ENCODE measurements around the gene NR0B2.
"Not testable (repeated sequence)": the region's sequence is repeated elsewhere in the genome, so short reads cannot be mapped to it uniquely, and the experiment has no call there.

Gene NR0B2

DNA sequence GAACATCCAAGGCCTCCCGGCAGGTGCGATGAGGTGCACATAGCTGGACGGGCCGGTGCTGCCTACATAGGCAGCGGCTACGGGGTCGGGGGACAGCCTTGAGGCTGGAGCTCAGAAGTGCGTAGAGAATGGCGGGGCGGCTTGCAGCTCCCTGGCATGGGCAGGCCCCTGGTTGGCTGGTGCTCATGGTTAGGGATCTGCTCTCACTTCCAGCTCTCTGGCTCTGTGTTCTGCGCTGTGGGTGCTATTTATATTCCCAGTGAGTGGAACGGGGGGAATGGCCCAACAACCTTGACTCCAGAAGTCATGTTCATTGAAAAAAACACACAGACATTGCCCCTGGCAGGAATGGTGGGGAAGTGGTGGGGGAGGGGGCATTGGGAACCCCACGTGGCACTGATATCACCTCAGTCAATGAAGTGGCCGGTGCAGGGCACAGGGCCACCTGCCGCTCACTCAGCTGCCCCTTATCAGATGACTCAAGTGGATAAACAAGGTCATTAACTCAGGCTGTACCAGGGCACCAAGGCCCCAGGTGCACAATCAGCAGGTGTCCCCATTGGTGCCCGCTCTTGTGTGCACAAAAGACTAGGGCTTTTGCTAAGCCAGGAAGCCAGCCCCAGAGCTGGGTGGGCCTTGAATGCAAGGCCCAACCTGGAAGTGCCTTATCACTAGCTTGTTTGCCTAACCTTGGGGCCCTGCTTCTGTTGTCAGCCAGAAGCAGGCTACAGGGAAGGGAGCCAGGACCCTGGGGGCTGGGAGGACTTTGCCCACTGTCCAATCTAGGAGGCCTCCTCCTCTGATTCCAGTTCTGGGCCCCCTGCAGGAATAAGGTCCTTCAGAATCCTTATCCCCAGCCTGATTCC, at the start of gene NR0B2:
Gene NR0B2, minus strand, starts transcription at position 222 of the 866 bp plus-strand sequence. Its CDS starts 35 bp downstream, at position 187.
- DNase-seq (ENCODE audit: low read depth in 3 of 3), result no peak

DNA sequence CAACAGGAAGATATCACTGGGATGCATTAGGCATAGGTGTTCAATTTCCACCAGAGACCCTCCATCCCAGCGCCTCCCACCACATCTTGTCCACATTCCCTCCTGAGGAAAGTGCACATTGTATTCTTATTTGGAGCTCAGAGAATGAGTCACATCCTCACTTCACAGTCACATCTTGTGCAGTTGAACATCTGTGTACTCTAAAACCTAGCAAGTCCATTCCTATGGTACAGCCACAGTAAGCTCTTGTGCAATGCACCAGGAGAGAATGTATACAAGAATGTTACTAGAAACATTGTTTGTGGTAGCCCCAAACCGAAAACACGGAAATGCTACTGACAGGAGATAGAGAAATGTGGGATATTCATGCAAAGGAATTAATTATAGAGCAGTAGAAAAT, 48.1 kb upstream of the NR0B2 start:
- DNase-seq (ENCODE audit: low read depth in 3 of 3), result no peak

DNA sequence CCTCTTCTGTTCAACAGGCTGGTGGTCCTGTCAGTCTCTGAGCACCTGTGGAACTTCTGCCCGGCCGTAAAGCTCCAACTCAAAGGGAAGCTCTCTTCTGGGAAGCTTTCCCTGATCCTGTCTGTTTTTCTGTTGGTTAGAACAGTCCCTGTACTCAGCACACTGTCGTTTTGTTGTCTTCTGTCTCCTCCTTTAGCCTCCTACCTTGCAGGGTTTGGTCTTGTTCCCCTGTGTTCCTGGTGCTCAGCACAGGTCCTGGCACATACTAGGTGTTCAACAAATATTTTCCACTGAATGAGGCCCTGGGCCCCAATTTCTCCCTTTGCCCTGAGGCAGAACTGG, 46.8 kb upstream of the NR0B2 start:
- no peak for DNase-seq (ENCODE audit: low read depth in 3 of 3)

- peak in 1 of 3 donors; percentile 20 for DNase-seq (ENCODE audit: low read depth in 3 of 3)
These were observed 46.2 kb upstream of the NR0B2 start, which contains the start of gene KDF1 for GRCh38 chr1:26959722-26960624. Gene KDF1, minus strand, starts transcription at chr1:26960468. Its CDS starts 8,088 bp downstream, at chr1:26952380.

DNA sequence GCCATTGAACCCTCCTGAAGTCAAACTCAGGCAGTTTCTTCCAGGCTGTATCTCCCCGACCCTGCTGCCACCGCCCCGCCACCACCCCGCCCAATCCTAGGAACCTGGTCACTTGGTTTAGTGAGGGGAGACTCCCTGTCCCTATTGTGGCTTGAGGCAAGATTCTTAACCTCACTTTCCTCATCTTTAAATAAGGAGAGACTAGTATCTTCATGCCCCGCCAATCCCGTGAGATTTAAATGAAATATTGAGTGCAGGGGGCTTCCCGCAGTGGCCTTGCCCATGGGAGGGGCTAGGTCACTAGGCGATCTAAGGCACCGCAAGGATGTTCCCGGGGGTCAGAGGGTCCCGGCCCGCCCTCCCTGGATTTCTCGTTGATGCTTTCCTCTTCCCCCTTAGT, 45.5 kb upstream of the NR0B2 start:
- DNase-seq (ENCODE audit: low read depth in 3 of 3), result no peak

DNA sequence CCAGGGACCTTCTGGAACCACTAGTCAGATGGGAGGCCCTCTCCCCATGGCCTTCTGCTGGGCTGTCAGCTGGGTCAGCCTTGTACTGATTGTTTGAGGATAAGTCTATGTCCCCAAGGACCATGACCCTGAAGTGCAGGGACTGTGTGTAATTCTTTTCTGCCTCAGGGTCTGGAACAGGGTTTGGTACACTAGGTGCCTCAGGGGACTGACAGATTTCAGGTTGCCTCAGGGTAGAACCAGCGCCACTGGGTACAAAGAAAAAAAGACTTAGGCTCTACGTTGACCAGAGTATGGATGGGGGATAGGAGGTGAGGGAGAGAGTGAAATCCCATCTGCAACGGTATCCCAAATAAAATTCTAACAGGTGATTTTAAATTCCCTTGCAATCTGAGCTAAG, 43.5 kb upstream of the NR0B2 start:
- DNase-seq (ENCODE audit: low read depth in 3 of 3), result no peak

- no peak for DNase-seq (ENCODE audit: low read depth in 3 of 3)
These were observed 42.5 kb upstream of the NR0B2 start for GRCh38 chr1:26956321-26956720.

DNA sequence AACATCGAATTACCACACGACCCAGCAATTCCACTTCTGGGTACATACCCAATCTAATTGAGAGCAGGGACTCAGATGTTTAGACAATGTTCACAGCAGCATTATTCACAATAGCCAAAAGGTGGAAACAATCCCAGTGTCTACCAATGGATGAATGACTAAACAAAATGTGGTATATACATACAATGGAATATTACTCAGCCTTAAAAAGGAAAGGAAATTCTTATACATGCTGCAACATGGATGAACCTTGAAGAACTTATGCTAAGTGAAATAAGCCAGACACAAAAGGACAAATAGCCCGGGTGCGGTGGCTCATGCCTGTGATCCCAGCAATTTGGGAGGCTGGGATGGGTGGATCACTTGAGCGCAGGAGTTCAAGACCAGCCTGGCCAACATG, 39.6 kb upstream of the NR0B2 start:
- no peak for DNase-seq (ENCODE audit: low read depth in 3 of 3)

DNA sequence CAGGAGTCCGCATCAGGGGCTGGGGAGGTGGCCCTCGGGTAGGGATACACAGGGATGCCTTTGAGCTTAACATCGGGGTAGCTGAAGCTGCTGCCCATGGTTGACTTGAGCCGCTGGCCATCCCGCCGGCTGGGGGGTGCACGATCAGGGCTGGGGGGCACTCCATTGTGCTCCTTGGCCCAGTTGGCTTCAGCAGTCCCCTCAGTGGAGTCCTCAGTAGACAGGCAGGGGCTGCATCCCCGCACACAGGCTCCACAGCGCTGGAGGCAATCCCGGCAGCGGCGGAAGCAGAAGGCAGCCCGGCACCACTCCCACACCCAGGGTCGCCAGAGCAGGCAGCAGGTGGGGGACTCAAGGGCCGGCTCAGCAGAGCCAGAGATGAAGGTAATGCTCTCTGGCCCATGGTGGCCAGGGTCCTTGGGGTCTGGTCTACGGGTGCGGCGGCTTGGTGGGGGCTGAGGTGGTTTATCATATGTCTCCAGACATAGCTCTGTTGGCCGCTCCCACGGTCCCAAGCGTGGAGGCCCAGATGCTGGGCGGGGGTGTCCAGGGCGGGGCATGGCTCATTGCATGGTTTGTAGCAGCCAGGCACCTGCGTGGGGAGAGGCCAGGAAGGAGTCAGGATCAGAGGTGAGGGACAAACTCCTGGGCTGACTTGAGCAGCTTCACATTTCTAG, 38.2 kb upstream of the NR0B2 start:
- no peak for DNase-seq (ENCODE audit: low read depth in 3 of 3)

DNA sequence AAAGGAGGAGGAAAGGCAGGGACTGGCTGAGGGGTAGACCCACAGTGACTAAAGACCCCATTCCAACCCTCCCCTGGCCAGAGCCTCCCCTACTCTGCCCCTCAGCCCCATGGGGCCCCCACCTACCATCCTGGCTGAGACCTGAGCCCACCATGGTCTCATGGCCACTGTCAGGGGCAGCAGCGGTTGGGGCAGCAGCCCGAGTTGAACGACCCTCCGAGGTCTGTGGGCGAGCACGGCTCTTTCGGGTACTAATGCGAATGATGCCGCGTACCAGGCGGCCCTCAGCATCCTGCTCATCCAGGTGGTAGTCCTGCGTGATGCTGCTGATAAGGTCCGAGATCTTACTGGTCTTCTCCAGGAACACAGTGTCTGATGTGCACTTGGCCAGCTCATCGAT, 37.4 kb upstream of the NR0B2 start:
- no peak for DNase-seq (ENCODE audit: low read depth in 3 of 3)

- no peak for DNase-seq (ENCODE audit: low read depth in 3 of 3)
These were observed 36.8 kb upstream of the NR0B2 start for GRCh38 chr1:26950602-26951001.

- DNase-seq (ENCODE audit: low read depth in 3 of 3), result no peak
These were observed 36.1 kb upstream of the NR0B2 start for GRCh38 chr1:26949926-26950319.

DNA sequence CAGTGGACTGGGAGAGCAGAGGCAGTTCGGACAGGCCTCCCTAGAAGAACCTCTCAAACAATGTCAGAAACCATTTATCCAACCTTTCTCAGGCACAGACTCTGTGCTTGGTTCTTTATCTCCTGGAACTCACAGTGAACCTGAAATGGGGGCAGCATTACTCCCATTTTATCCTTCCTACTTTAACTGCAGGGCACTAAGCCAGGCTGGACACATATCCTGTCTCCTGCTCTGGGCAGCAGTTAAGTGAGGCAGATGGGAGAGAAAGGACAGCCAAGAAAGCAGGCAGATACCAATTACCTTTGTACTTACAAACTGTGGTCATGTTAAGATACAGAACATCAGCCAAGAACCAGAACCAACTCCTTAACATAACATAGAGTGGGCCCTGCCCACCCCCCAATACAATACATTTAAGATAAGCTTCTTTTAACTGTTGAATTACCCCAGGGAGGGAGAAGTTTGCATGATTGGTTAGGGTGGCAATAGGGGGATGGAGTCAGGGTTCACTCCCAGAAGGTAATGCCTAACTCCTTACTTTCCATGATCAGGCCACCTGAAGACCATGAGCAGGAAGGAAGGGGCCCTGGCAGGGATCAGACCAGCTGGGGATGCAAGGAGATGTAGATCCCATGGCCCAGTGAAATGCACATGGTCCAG, 35.6 kb upstream of the NR0B2 start:
- no peak for DNase-seq (ENCODE audit: low read depth in 3 of 3)

DNA sequence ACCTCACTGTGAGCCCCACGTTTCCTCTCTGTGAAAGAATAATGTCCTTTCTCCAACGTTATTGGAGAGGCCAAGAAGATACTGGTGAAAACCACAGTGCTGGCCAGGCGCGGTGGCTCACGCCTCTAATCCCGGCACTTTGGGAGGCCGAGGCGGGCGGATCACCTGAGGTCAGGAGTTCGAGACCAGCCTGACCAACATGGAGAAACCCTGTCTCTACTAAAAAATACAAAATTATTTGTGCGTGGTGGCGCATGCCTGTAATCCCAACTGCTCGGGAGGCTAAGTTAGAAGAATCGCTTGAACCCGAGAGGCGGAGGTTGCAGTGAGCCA, 34.9 kb upstream of the NR0B2 start:
- DNase-seq (ENCODE audit: low read depth in 3 of 3), result not testable (repeated sequence)

DNA sequence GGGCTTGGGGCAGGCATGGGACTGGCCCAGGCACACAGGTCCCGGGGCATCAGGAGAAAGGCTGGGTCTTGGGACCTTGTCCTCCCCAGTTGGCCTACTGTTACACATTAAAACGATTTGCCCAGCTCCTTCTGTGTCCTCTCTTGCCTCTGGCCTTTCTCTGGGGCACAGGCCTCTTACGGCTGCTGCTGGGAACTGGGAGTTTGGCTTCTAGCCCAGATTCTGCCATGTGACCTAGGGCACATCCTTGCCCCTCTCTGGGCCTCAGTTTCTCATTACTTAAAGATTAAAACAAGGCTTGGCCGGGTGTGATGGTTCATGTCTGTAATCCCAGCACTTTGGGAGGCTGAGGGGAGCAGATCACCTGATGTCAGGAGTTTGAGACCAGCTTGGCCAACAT, 32.5 kb upstream of the NR0B2 start:
- no peak for DNase-seq (ENCODE audit: low read depth in 3 of 3)

GRCh38 chr1:26945728-26946127, 32.0 kb upstream of the NR0B2 start:
- no peak for DNase-seq (ENCODE audit: low read depth in 3 of 3)

DNA sequence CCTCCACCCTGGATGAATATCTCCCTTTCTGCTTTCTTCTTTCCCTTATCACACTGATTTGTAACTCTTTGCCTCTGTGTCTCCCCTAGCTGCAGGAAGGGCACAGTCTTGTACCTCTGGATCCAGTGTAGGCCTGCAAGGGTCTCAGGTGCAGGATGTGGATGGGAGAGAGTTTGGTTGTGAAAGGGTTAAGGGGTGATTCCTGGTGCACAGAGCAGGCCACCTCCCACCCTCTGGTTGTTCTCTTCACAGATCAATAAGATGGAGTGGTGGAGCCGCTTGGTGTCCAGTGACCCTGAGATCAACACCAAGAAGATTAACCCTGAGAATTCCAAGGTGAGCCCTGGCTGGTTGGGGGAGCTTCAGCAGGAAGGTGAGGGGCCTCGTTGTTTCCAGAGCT, 31.4 kb upstream of the NR0B2 start:
- DNase-seq (ENCODE audit: low read depth in 3 of 3), result no peak

- DNase-seq (ENCODE audit: low read depth in 3 of 3), result no peak
These were observed 28.9 kb upstream of the NR0B2 start for GRCh38 chr1:26942656-26943055.

GRCh38 chr1:26941311-26941710, 27.5 kb upstream of the NR0B2 start:
- DNase-seq (ENCODE audit: low read depth in 3 of 3), result no peak

GRCh38 chr1:26938659-26939025, 24.9 kb upstream of the NR0B2 start:
- no peak for DNase-seq (ENCODE audit: low read depth in 3 of 3)

- DNase-seq (ENCODE audit: low read depth in 3 of 3), result no peak
These were observed 24.4 kb upstream of the NR0B2 start for GRCh38 chr1:26938004-26938658.

Measured in stimulated activated CD4-positive, alpha-beta T cell treated with anti-CD3 and anti-CD28 coated beads, TNF-alpha, amount 100 ng/mL, for 48 hours (primary cell).